Astrocyte (in vitro differentiated cells and primary cell): Measurements from ENCODE around the gene RAET1E. TPM values are rescaled to one million over a fixed set of nuclear protein-coding genes. Genes with fewer than 3 reads are reported as not detected.

ENCODE experiments used
- DNase-seq: peaks from one replicate; pipeline ENCODE4 v3.0.0-alpha.2; 2010; ENCODE audit warnings: low read depth
- FAIRE-seq: peaks from 2 replicates; lab custom pipeline; 2011; peaks lifted over from hg19 to GRCh38; lab: Jason Lieb, UNC
- H2AFZ ChIP-seq: 2 replicates; pipeline ENCODE4 v1.6.0; 2012; ENCODE audit warnings: low read depth, low read length, inconsistent platforms
- H3K27ac ChIP-seq: 2 replicates; pipeline ENCODE4 v1.5.1; 2011; ENCODE audit warnings: low read depth, low read length, inconsistent platforms
- H3K27me3 ChIP-seq: 2 replicates; pipeline ENCODE4 v1.6.0; 2011; ENCODE audit warnings: low read length, inconsistent platforms; ENCODE audit not compliant: insufficient read depth
- H3K36me3 ChIP-seq: 2 replicates; pipeline ENCODE4 v1.5.1; 2011; ENCODE audit warnings: low read length, inconsistent platforms; ENCODE audit not compliant: insufficient read depth
- H3K4me1 ChIP-seq: 2 replicates; pipeline ENCODE4 v1.5.1; 2011; ENCODE audit warnings: low read length, inconsistent platforms; ENCODE audit not compliant: insufficient read depth
- H3K4me2 ChIP-seq: 2 replicates; pipeline ENCODE4 v1.6.0; 2012; ENCODE audit warnings: low read length, inconsistent platforms
- H3K4me3 ChIP-seq: 2 replicates; pipeline ENCODE4 v1.5.1; 2011; ENCODE audit warnings: low read depth, mild to moderate bottlenecking, low read length, inconsistent platforms; ENCODE audit not compliant: insufficient read depth
- H3K79me2 ChIP-seq: 2 replicates; pipeline ENCODE4 v1.6.0; 2012; ENCODE audit warnings: mild to moderate bottlenecking, low read length, inconsistent platforms; ENCODE audit not compliant: insufficient read depth
- H3K9ac ChIP-seq: 2 replicates; pipeline ENCODE4 v1.6.0; 2012; ENCODE audit warnings: mild to moderate bottlenecking, low read length, inconsistent platforms
- H3K9me3 ChIP-seq: 2 replicates; pipeline ENCODE4 v1.5.1; 2012; ENCODE audit warnings: low read depth, mild to moderate bottlenecking, low read length, inconsistent platforms; ENCODE audit not compliant: insufficient read depth
- H4K20me1 ChIP-seq: 2 replicates; pipeline ENCODE4 v1.6.0; 2012; ENCODE audit warnings: low read length, inconsistent platforms; ENCODE audit not compliant: insufficient read depth
- H3K27ac Mint-ChIP-seq: one replicate; pipeline ENCODE4 v1.8.0; 2021; ENCODE audit warnings: mild to moderate bottlenecking, mixed read lengths; ENCODE audit not compliant: unreplicated experiment
- H3K27me3 Mint-ChIP-seq: one replicate; pipeline ENCODE4 v1.8.0; 2021; ENCODE audit warnings: low read depth, mixed read lengths; ENCODE audit not compliant: unreplicated experiment
- H3K36me3 Mint-ChIP-seq: one replicate; pipeline ENCODE4 v1.8.0; 2021; ENCODE audit warnings: low read depth, mixed read lengths; ENCODE audit not compliant: unreplicated experiment
- H3K4me1 Mint-ChIP-seq: one replicate; pipeline ENCODE4 v1.8.0; 2021; ENCODE audit warnings: low read depth, mixed read lengths; ENCODE audit not compliant: unreplicated experiment
- H3K4me3 Mint-ChIP-seq: one replicate; pipeline ENCODE4 v1.8.0; 2021; ENCODE audit warnings: mild to moderate bottlenecking, moderate library complexity, mixed read lengths; ENCODE audit not compliant: unreplicated experiment
- H3K9me3 Mint-ChIP-seq: one replicate; pipeline ENCODE4 v1.8.0; 2021; ENCODE audit warnings: mild to moderate bottlenecking, mixed read lengths; ENCODE audit not compliant: unreplicated experiment
- EZH2 ChIP-seq: IDR thresholded peaks from 2 replicates; pipeline ENCODE4 v1.6.1; 2012; ENCODE audit warnings: mild to moderate bottlenecking, low read length, inconsistent platforms; ENCODE audit not compliant: insufficient read depth
- total RNA-seq: library from RNA; stranded (reverse); gene quantifications from 2 replicates; pipeline ENCODE4 v1.2.1, GENCODE V29; 2021
- TF ChIP-seq, protein P1 (sequence below): IDR thresholded peaks from 2 replicates; pipeline ENCODE4 v1.5.1; 2011; ENCODE audit warnings: low read depth, mild to moderate bottlenecking, inconsistent platforms, low read length, moderate library complexity; ENCODE audit not compliant: insufficient read depth

The RAET1E gene
- total RNA-seq, 1 donor from 2014 or later = not detected

DNA sequence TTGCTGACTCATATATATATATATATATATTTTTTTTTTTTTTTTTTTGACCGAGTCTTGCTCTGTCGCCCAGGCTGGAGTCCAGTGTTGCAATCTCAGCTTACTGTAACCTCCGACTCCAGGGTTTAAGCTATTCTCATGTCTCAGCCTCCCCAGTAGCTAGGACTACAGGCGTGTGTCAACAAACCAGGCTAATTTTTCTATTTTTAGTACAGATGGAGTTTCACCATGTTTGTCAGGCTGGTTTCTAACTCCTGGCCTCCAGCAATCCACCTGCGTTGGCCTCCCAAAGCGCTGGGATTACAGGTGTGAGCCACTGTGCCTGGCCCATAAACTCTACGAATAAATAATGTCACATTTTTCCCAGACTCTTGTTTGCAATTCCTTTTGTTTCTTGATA, 38.5 kb downstream of the RAET1E start:
- Mint-ChIP-seq H3K4me3 (no peak overlapping the region), H3K27me3 (peaks cover 2% of the 10 kb centered on the region), H3K4me1 (peaks cover 47% of the 10 kb centered on the region), H3K36me3 (no peaks in the 10 kb centered on the region), H3K9me3 (no peaks in the 10 kb centered on the region), H3K27ac (no peak overlapping the region)
- DNase-seq (peak; percentile 61), FAIRE-seq (no peak)
- peak overlapping the region; percentile 42 for H3K27ac ChIP-seq
- H2AFZ ChIP-seq = no peak overlapping the region
- no peaks in the 10 kb centered on the region for H3K36me3 ChIP-seq
- no peak for TF ChIP-seq EZH2
- TF ChIP-seq, protein P1, sequence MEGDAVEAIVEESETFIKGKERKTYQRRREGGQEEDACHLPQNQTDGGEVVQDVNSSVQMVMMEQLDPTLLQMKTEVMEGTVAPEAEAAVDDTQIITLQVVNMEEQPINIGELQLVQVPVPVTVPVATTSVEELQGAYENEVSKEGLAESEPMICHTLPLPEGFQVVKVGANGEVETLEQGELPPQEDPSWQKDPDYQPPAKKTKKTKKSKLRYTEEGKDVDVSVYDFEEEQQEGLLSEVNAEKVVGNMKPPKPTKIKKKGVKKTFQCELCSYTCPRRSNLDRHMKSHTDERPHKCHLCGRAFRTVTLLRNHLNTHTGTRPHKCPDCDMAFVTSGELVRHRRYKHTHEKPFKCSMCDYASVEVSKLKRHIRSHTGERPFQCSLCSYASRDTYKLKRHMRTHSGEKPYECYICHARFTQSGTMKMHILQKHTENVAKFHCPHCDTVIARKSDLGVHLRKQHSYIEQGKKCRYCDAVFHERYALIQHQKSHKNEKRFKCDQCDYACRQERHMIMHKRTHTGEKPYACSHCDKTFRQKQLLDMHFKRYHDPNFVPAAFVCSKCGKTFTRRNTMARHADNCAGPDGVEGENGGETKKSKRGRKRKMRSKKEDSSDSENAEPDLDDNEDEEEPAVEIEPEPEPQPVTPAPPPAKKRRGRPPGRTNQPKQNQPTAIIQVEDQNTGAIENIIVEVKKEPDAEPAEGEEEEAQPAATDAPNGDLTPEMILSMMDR = no peak
- no peaks in the 10 kb centered on the region for H3K9me3 ChIP-seq
- peaks cover 45% of the 10 kb centered on the region for H3K4me1 ChIP-seq
- H4K20me1 ChIP-seq = peaks cover 8% of the 10 kb centered on the region
- H3K27me3 ChIP-seq = no peaks in the 10 kb centered on the region
- H3K4me3 ChIP-seq = no peak overlapping the region
- H3K4me2 ChIP-seq = peak overlapping the region; percentile 52
- no peak overlapping the region for H3K9ac ChIP-seq
- peaks cover 62% of the 10 kb centered on the region for H3K79me2 ChIP-seq

DNA sequence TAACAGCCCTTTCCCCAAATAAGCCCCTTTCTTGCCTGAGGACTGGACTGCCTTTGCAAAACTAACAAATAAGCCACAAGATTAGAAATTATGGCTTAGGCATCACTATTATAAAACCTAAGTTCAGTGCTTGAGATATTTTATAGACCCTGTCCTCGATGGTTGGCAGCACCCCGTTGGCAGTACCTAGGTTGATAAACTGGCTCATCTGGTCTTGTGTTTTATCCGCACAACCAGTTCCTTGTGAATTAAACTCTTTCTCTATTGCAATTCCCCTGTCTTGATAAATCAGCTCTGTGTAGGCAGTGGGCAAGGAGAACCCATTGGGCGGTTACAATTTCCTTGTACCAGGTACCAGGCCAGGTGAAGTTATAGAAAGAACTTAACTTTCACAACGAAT, 40.4 kb downstream of the RAET1E start:
- H3K36me3 Mint-ChIP-seq = no peaks in the 10 kb centered on the region
- no peak overlapping the region for H3K27ac Mint-ChIP-seq
- peak overlapping the region; percentile 68 for H3K4me3 ChIP-seq
- peaks cover 73% of the 10 kb centered on the region for H3K79me2 ChIP-seq
- no peak overlapping the region for H2AFZ ChIP-seq
- peaks cover 8% of the 10 kb centered on the region for H4K20me1 ChIP-seq
- H3K9ac ChIP-seq = peak overlapping the region; percentile 90
- no peaks in the 10 kb centered on the region for H3K27me3 ChIP-seq
- DNase-seq (no peak), FAIRE-seq (no peak)
- no peaks in the 10 kb centered on the region for H3K9me3 Mint-ChIP-seq
- peak overlapping the region; percentile 98 for H3K27ac ChIP-seq
- H3K4me1 Mint-ChIP-seq = peaks cover 50% of the 10 kb centered on the region
- TF ChIP-seq, protein P1 = no peak
- TF ChIP-seq EZH2 = no peak
- H3K4me3 Mint-ChIP-seq = peak overlapping the region; percentile 50
- H3K36me3 ChIP-seq = no peaks in the 10 kb centered on the region
- no peaks in the 10 kb centered on the region for H3K9me3 ChIP-seq
- H3K4me2 ChIP-seq = peak overlapping the region; percentile 89
- H3K4me1 ChIP-seq = peaks cover 54% of the 10 kb centered on the region
- H3K27me3 Mint-ChIP-seq = peaks cover 2% of the 10 kb centered on the region

DNA sequence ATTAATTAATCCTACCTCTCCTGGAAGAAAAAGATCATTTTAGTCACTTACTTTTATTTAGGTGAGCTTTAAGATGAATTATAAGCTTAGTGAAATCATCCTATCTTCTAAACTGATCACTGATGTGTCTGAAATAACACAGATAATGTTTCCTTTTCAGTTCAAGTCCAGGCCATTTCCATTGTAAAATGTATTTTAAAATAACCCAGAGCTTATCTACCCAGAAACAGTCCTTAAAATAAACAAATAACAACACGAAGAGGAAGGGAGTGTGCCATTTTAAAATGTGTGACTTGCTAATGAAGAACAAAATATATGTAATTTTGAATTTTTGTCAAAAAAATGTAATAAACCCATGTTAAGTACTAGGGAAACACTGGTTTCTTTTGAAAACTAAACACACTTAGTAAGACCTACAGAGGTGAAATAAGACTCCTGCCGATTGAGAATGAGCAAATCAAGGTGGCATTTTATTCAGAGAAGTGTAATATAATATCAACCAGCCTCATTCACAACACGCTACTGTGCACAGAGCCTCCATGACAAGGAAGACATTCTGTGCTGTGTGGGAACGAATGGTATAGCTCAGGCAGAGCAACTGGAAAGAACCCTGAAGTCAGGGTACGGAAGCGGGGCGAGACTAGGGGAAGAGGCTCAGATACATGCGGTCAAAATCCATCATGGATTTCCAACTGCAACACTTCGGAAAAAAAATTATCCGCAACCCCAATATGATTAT, 41.5 kb downstream of the RAET1E start:
- Histone ChIP-seq H3K36me3 (no peaks in the 10 kb centered on the region), H2AFZ (no peak overlapping the region), H4K20me1 (peaks cover 8% of the 10 kb centered on the region), H3K79me2 (peaks cover 64% of the 10 kb centered on the region), H3K4me2 (peak overlapping the region; percentile 89), H3K9me3 (no peaks in the 10 kb centered on the region), H3K4me3 (peak overlapping the region; percentile 68), H3K4me1 (peaks cover 56% of the 10 kb centered on the region), H3K9ac (peak overlapping the region; percentile 90), H3K27ac (peak overlapping the region; percentile 98), H3K27me3 (no peaks in the 10 kb centered on the region)
- peak; percentile 19 for DNase-seq
- peaks cover 2% of the 10 kb centered on the region for H3K27me3 Mint-ChIP-seq
- peaks cover 55% of the 10 kb centered on the region for H3K4me1 Mint-ChIP-seq
- peak overlapping the region; percentile 94 for H3K27ac Mint-ChIP-seq
- TF ChIP-seq, protein P1 = no peak
- no peak for TF ChIP-seq EZH2
- peak overlapping the region; percentile 78 for H3K4me3 Mint-ChIP-seq
- no peaks in the 10 kb centered on the region for H3K9me3 Mint-ChIP-seq
- FAIRE-seq = no peak
- H3K36me3 Mint-ChIP-seq = no peaks in the 10 kb centered on the region
